Astrocyte of the cerebellum (primary cell): ENCODE results near the gene CYP27B1.
"Not testable (repeated sequence)": the region's sequence is repeated elsewhere in the genome, so short reads cannot be mapped to it uniquely, and the experiment has no call there.

ENCODE experiments used
- DNase-seq: peaks from one replicate; pipeline ENCODE4 v3.0.0-alpha.2; 2011; ENCODE audit warnings: low read depth
- H3K4me3 ChIP-seq: 2 replicates; pipeline ENCODE4 v1.5.1; 2011; ENCODE audit warnings: mild to moderate bottlenecking, low read depth, low read length, moderate library complexity
- CTCF ChIP-seq: IDR thresholded peaks from 2 replicates; pipeline ENCODE4 v1.5.1; 2012; ENCODE audit warnings: low read length, low read depth, moderate library complexity, mild to moderate bottlenecking; ENCODE audit errors: missing control alignments
- in situ Hi-C: cut with HindIII; loops from 2 replicates; pipeline ENCODE4 v1.10.0; 2017; ENCODE audit warnings: low sequenced_read_pairs

Gene CYP27B1

GRCh38 chr12:57718641-57719528, 48.0 kb downstream of the CYP27B1 start:
- TF ChIP-seq CTCF: no peak
- H3K4me3 ChIP-seq: no peak overlapping the region
- in situ Hi-C loops: no loop called here
- no peak for DNase-seq

GRCh38 chr12:57717846-57718640, 48.8 kb downstream of the CYP27B1 start:
- no peak for DNase-seq
- no peak overlapping the region for H3K4me3 ChIP-seq
- TF ChIP-seq CTCF: no peak
- in situ Hi-C loops: no loop called here

- in situ Hi-C loops: no loop called here
- no peak for TF ChIP-seq CTCF
- no peak for DNase-seq
These were observed 49.7 kb downstream of the CYP27B1 start for GRCh38 chr12:57717131-57717530.

GRCh38 chr12:57716305-57716704, 50.6 kb downstream of the CYP27B1 start:
- no peak overlapping the region for H3K4me3 ChIP-seq
- no peak for TF ChIP-seq CTCF
- in situ Hi-C loops: no loop called here
- no peak for DNase-seq

More at GRCh38 chr12:57717131-57717530, 49.7 kb downstream of the CYP27B1 start:
- no peak overlapping the region for H3K4me3 ChIP-seq

- H3K4me3 ChIP-seq: no peak overlapping the region
- no peak for TF ChIP-seq CTCF
- no peak for DNase-seq
- in situ Hi-C loops: no loop called here
These were observed 51.1 kb downstream of the CYP27B1 start for GRCh38 chr12:57715786-57716185.

- DNase-seq, H3K4me3 ChIP-seq, in situ Hi-C loops: not testable (repeated sequence)
These were observed 51.7 kb downstream of the CYP27B1 start for GRCh38 chr12:57715036-57715748.
